GM08714 (cell line): ENCODE measurements around the gene IL12RB2.
"Not testable (repeated sequence)": the region's sequence is repeated elsewhere in the genome, so short reads cannot be mapped to it uniquely, and the experiment has no call there.

Experiments
- H3K4me3 ChIP-seq: fragments of 200-500 bp; sonication (Bioruptor generic); 2 replicates; pipeline ENCODE4 v1.5.1; 2014; ENCODE audit warnings: mild to moderate bottlenecking, low read length, inconsistent platforms
- ZNF274 ChIP-seq: IDR thresholded peaks from 2 replicates; pipeline ENCODE4 v1.6.1; 2012; ENCODE audit warnings: mild to moderate bottlenecking, low read depth, low read length

The IL12RB2 gene

DNA sequence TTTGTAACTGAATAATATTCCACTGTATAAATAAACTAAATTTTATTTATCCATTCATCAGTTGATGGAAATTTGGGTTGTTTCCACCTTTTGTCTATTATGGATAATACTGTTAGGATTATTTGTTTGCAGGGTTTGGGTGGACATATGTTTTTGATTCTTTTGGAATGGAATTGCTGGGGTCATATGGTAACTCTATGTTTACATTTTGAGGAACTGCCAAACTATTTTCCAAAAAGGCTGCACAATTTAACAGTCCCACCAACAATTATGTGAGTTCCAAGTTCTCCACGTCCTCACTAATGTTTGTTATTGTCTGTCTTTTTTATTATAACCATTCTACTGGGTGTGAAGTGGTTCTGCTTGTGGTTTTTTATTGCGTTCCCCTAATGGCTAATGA lies 126.8 kb downstream of the IL12RB2 start:
- no peak overlapping the region for H3K4me3 ChIP-seq
- no peak for TF ChIP-seq ZNF274

DNA sequence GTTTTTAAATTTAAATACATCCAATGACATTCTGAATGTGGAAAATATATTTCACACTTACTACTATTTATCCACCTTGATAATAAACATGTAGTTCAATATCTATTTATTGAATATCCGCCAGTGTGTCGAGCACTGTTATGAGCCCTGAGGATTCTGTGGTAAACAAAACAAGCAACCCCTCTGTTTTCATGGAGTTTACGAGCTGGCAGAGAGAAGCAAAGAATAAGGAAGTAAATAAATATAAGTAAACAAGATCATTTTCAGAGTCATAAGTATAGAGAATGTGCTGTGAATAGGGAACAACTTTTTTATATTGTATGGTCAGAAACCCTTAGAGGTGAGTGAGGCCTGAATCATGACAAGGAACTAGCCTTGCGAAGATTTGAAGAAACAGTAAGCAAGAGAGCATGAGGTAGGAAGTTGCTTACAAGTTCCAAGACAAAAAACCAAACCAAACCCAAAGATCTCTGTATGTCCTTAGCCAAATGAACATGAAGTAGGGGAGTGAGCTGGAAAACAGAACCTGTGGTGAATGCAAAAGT lies 128.9 kb downstream of the IL12RB2 start:
- TF ChIP-seq ZNF274: no peak
- H3K4me3 ChIP-seq: no peak overlapping the region

DNA sequence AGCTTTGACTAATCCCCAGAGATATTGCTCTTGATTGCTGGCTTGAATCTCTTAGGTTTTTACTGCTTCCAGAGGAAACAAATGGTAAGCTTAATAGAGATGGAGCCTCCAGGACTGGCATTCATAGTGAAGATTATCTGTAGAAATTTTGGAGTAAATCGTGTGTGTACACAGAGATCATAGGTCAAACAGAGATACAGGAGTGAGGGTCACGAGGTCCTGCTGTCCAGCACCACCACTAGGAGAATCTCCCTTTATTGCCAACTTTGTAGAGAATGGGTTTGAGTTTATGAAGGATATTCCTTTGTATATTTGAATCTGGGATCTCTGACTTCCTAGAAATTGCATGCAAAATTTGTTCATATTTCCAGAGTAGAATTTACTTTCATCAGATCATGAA lies 130.3 kb downstream of the IL12RB2 start:
- no peak overlapping the region for H3K4me3 ChIP-seq
- no peak for TF ChIP-seq ZNF274

DNA sequence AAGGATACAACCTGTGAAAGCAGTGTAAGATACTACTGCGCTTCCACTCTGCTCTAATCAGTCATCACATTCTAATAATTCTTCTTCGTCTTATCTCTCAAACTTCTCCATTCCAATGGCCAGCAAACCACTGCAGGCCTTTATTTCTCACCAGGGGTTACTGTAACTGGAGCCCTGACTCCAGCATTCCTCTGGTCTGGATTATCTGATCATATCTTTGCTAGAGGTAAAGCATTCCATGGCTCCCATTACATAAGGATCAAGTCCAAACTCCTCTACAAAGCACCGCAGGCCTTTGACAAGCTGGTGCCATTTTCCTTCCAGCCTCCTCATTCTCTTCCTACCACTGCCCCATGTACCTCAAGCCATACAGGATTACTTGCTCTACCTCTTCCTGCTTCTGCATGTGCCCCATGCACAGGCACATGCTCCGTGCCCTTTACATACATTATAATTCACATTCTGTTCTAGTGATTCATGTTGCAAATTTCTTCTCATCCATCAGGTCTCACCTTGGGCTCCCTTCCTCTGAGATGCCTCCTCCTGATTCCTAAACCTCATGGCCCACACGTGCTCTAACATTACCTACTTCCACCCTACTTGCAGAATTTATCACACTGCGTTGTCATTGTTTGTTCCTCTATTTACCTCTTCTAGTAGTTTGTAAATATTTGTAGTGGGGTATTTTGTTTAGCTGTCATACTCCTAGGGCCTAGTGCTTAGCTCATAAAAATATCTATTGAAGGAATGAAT lies 131.8 kb downstream of the IL12RB2 start:
- H3K4me3 ChIP-seq: no peak overlapping the region
- no peak for TF ChIP-seq ZNF274

DNA sequence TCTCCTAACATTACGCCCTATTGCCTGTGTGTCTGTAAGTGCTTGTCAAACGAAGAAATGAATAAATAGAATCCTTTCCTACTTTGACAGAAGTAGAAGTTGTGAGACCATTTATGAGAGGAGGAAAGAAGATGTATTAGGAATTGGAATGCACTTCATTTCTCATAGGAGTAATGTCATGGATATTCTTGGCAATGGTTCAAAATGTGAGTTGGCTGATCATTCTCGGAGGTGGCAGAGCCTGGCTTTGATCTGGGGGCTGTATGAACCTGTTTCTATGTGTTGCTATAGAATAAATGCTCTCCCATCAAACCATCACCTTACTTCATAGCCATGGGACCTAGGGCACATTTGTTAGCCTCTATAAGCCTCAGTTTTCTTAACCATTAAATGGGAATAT lies 132.7 kb downstream of the IL12RB2 start:
- no peak for TF ChIP-seq ZNF274
- H3K4me3 ChIP-seq: no peak overlapping the region

DNA sequence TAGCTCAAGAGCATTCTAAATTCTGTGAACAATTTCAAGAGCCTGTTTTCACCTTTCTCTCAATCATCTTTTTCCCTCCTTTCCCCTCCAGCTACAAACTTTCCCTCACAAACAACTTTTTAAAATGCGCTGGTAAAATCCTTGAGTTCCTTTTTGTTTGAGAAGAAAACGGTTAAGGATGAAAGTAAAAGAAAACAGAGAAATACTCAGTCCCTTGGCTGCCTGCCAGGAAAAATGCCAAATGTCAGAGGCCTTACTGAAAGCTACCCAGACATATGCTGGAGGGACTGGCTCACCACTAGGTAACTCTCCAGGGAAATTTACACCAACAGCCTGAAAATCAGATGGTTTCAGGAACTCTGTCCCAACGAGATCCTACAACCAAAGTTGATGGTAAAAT lies 133.5 kb downstream of the IL12RB2 start:
- no peak for TF ChIP-seq ZNF274
- H3K4me3 ChIP-seq: no peak overlapping the region

DNA sequence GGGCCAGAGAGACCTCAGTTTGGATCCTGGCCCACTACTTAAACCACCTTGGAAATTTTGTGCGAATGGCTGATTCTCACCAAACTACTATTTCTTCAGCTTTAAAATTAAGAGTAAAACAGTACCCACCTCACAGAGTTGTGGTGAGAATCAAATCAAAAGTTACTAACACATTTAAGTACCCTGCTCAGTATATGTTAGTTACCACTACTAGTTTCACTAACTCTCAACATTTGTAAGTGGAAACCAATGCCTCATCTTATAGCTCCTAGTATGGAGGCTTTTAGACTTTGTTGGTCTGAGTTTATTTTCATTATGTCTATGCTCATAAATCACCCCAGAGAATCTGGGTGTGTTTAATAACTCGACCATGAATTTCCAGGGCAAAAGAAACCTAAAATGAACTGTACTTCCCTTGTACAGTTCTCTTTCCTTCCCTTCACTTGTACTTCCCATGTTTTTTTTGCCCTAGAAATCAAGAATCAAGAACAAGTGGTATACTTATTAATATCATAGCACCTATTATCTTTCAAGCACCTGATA lies 134.1 kb downstream of the IL12RB2 start:
- TF ChIP-seq ZNF274: no peak

DNA sequence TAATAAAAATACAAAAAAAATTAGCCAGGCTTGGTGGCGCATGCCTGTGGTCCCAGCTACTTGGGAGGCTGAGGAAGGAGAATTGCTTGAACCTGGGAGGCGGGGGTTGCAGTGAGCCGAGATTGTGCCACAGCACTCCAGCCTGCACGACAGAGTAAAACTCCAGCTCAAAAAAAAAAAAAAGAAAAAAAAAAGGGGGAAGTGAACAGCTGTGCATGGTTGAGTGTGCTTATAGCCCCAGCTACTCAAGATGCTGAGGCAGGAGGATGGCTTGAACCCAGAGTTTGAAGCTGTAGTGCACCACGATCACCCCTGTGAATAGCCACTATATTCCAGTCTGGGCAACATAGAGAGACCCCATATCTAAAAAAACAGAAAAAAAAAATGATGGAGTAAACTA lies 138.3 kb downstream of the IL12RB2 start:
- H3K4me3 ChIP-seq: not testable (repeated sequence)

More for the DNA sequence above, 134.1 kb downstream of the IL12RB2 start:
- no peak overlapping the region for H3K4me3 ChIP-seq
